ENCODE measurements around the gene SEPHS1. TPM values are rescaled to one million over a fixed set of nuclear protein-coding genes. Genes with fewer than 3 reads are reported as not detected.

SEPHS1 gene
- polyA plus RNA-seq, 1 of the 3 experiments (the other 2 are of a cell fraction), result 64.8 TPM

- CTCF ChIA-PET, result interaction anchor here (1.9 kb wide), 1 partner anchor 23 kb away, joined by 5 read pairs; no protein-coding TSS in a partner anchor
- Histone ChIP-seq H3K9me2 (no peaks in the 10 kb centered on the region), H3K27ac (ENCODE audit: low read depth in 2 of 2, low read length in 1 of 2) (no peak overlapping the region), H3K27me3 (ENCODE audit: insufficient read depth) (peaks cover 7% of the 10 kb centered on the region), H2AFZ (ENCODE audit: low read depth) (no peak overlapping the region), H3F3A (replicated peaks; ENCODE audit: insufficient read depth) (no peaks in the 10 kb centered on the region), H3K9me3 (no peaks in the 10 kb centered on the region), H4K20me1 (ENCODE audit: insufficient read depth) (no peaks in the 10 kb centered on the region), H3K4me2 (no peak overlapping the region), H3K36me3 (replicated peaks in 1 of 2; ENCODE audit: control insufficient read depth in 1 of 2, insufficient read depth in 2 of 2, low read length in 1 of 2) (no peaks in the 10 kb centered on the region), H3K79me2 (ENCODE audit: insufficient read depth) (no peaks in the 10 kb centered on the region), H3K9ac (no peak overlapping the region), H3K4me3 (ENCODE audit: low read depth in 2 of 2, low read length in 1 of 2) (no peak overlapping the region), H3K4me1 (ENCODE audit: control insufficient read depth in 1 of 2, insufficient read depth in 2 of 2, low read depth in 1 of 2, low read length in 1 of 2) (no peaks in the 10 kb centered on the region; a peak in 1 of 4 replicates)
- POLR2A ChIA-PET, result no interaction called here
- TF ChIP-seq USF2 (IDR thresholded peaks at IDR 0.05; ENCODE audit: borderline replicate concordance, low read depth, low read length), result no peak
- no peak for TF ChIP-seq TAF1 (IDR thresholded peaks at IDR 0.05; ENCODE audit: borderline replicate concordance, low read depth, low read length)
- TF ChIP-seq EZH2phosphoT487 (IDR thresholded peaks at IDR 0.05; ENCODE audit: borderline replicate concordance, low read depth), result no peak
- no peak for TF ChIP-seq POLR2AphosphoS5 (IDR thresholded peaks at IDR 0.05; ENCODE audit: low read depth, low read length)
- TF ChIP-seq TEAD4 (IDR thresholded peaks at IDR 0.05; ENCODE audit: borderline replicate concordance, insufficient read depth), result no peak
- TF ChIP-seq SMC3 (IDR thresholded peaks at IDR 0.05; ENCODE audit: low read depth, low read length), result no peak
- TF ChIP-seq FOSL2 (IDR thresholded peaks at IDR 0.05; ENCODE audit: borderline replicate concordance, low read depth), result no peak
- no peak for TF ChIP-seq TCF12 (IDR thresholded peaks at IDR 0.05)
- no peak for TF ChIP-seq GATA2 (CRISPR knock-in tag; IDR thresholded peaks at IDR 0.05)
- TF ChIP-seq JUND (IDR thresholded peaks at IDR 0.05), result no peak
- TF ChIP-seq PBX3 (IDR thresholded peaks at IDR 0.05), result no peak
- 65% methylated on average over 3 of the region's 3 CpGs for WGBS (ENCODE audit: low lambda C conversion rate)
- DNase-seq, result no peak
Observed at GRCh38 chr10:13395540-13395939, 47.4 kb upstream of the SEPHS1 start.

GRCh38 chr10:13393640-13394039, 45.5 kb upstream of the SEPHS1 start:
- no peak for DNase-seq
- Histone ChIP-seq H3K9me2 (no peaks in the 10 kb centered on the region), H2AFZ (ENCODE audit: low read depth) (no peak overlapping the region), H3K9me3 (no peaks in the 10 kb centered on the region), H3K4me2 (no peak overlapping the region), H3K4me1 (ENCODE audit: control insufficient read depth in 1 of 2, insufficient read depth in 2 of 2, low read depth in 1 of 2, low read length in 1 of 2) (no peaks in the 10 kb centered on the region; a peak in 1 of 4 replicates), H3K4me3 (ENCODE audit: low read depth in 2 of 2, low read length in 1 of 2) (no peak overlapping the region), H3F3A (replicated peaks; ENCODE audit: insufficient read depth) (no peaks in the 10 kb centered on the region), H4K20me1 (ENCODE audit: insufficient read depth) (no peaks in the 10 kb centered on the region), H3K36me3 (replicated peaks in 1 of 2; ENCODE audit: control insufficient read depth in 1 of 2, insufficient read depth in 2 of 2, low read length in 1 of 2) (no peaks in the 10 kb centered on the region), H3K79me2 (ENCODE audit: insufficient read depth) (no peaks in the 10 kb centered on the region), H3K9ac (no peak overlapping the region), H3K27ac (ENCODE audit: low read depth in 2 of 2, low read length in 1 of 2) (no peak overlapping the region), H3K27me3 (ENCODE audit: insufficient read depth) (peaks cover 7% of the 10 kb centered on the region)
- WGBS (ENCODE audit: low lambda C conversion rate), result 46% methylated on average over 4 of the region's 4 CpGs
- TF ChIP-seq MEF2A (IDR thresholded peaks at IDR 0.05; ENCODE audit: borderline replicate concordance, low read depth) (no peak), IRF3 (IDR thresholded peaks at IDR 0.05; ENCODE audit: low read depth, low read length) (no peak), SIN3A (IDR thresholded peaks at IDR 0.05; ENCODE audit: borderline replicate concordance, low read depth, low read length) (no peak)
- POLR2A ChIA-PET, result no interaction called here
- CTCF ChIA-PET, result interaction anchor here (2.3 kb wide), 1 partner anchor 13 kb away, joined by 6 read pairs; no protein-coding TSS in a partner anchor

Data from SK-N-SH (cell line).